Measurements from ENCODE around the gene PLA2G2C.

The PLA2G2C gene

GRCh38 chr1:20210736-20211460 is 24.6 kb upstream of the PLA2G2C start:
- Histone ChIP-seq H3K4me1 (ENCODE audit: control insufficient read depth, insufficient read depth, low read length) (no peaks in the 10 kb centered on the region), H3K36me3 (ENCODE audit: control insufficient read depth in 2 of 2, insufficient read depth in 1 of 2, low read length in 2 of 2) (no peaks in the 10 kb centered on the region), H3K9me3 (ENCODE audit: control insufficient read depth, insufficient read depth, low read depth, low read length) (no peaks in the 10 kb centered on the region), H3K27ac (ENCODE audit: extremely low read depth, low read depth, low read length) (no peak overlapping the region), H3K4me3 (ENCODE audit: low read depth, low read length) (no peak overlapping the region)
- POLR2A ChIA-PET: no interaction called here
- CTCF ChIA-PET: interaction anchor here (0.6 to 2.6 kb wide), 4 partner anchors 15 to 283 kb away, joined by 3 to 25 read pairs (median 6); no protein-coding TSS in a partner anchor
- TF ChIP-seq ZBTB8A (tag by site-specific recombination; IDR thresholded peaks at IDR 0.05) (no peak), ZNF623 (tag by site-specific recombination; IDR thresholded peaks at IDR 0.05) (no peak), ZNF791 (tag by site-specific recombination; IDR thresholded peaks at IDR 0.05) (no peak), PRDM6 (tag by site-specific recombination; IDR thresholded peaks at IDR 0.05) (no peak), ZFP3 (tag by site-specific recombination; IDR thresholded peaks at IDR 0.05; ENCODE audit: low read depth) (no peak), ZNF266 (tag by site-specific recombination; IDR thresholded peaks at IDR 0.05; ENCODE audit: low read depth) (no peak), ZNF112 (tag by site-specific recombination; IDR thresholded peaks at IDR 0.05) (no peak)
- TF ChIP-seq, protein P1, sequence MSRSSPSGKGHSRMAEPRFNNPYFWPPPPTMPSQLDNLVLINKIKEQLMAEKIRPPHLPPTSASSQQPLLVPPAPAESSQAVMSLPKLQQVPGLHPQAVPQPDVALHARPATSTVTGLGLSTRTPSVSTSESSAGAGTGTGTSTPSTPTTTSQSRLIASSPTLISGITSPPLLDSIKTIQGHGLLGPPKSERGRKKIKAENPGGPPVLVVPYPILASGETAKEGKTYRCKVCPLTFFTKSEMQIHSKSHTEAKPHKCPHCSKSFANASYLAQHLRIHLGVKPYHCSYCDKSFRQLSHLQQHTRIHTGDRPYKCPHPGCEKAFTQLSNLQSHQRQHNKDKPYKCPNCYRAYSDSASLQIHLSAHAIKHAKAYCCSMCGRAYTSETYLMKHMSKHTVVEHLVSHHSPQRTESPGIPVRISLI (tag by site-specific recombination; IDR thresholded peaks at IDR 0.05): no peak
- TF ChIP-seq, protein P2, sequence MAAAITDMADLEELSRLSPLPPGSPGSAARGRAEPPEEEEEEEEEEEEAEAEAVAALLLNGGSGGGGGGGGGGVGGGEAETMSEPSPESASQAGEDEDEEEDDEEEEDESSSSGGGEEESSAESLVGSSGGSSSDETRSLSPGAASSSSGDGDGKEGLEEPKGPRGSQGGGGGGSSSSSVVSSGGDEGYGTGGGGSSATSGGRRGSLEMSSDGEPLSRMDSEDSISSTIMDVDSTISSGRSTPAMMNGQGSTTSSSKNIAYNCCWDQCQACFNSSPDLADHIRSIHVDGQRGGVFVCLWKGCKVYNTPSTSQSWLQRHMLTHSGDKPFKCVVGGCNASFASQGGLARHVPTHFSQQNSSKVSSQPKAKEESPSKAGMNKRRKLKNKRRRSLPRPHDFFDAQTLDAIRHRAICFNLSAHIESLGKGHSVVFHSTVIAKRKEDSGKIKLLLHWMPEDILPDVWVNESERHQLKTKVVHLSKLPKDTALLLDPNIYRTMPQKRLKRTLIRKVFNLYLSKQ (tag by site-specific recombination; IDR thresholded peaks at IDR 0.05; ENCODE audit: borderline replicate concordance): no peak

- Histone ChIP-seq H3K4me3 (ENCODE audit: low read depth, low read length) (no peak overlapping the region), H3K27ac (ENCODE audit: extremely low read depth, low read depth, low read length) (no peak overlapping the region), H3K4me1 (ENCODE audit: control insufficient read depth, insufficient read depth, low read length) (no peaks in the 10 kb centered on the region), H3K36me3 (ENCODE audit: control insufficient read depth in 2 of 2, insufficient read depth in 1 of 2, low read length in 2 of 2) (no peaks in the 10 kb centered on the region), H3K9me3 (ENCODE audit: control insufficient read depth, insufficient read depth, low read depth, low read length) (no peaks in the 10 kb centered on the region)
- no peak for TF ChIP-seq OSR2 (tag by site-specific recombination; IDR thresholded peaks at IDR 0.05)
- CTCF ChIA-PET: interaction anchor here (0.7 to 3.1 kb wide), 4 partner anchors 14 to 285 kb away, joined by 3 to 13 read pairs (median 6); no protein-coding TSS in a partner anchor
- POLR2A ChIA-PET: no interaction called here
These were observed 23.2 kb upstream of the PLA2G2C start for GRCh38 chr1:20209471-20209870.

- CTCF ChIA-PET: interaction anchor here (0.7 to 3.6 kb wide), 5 partner anchors 13 to 287 kb away, joined by 3 to 21 read pairs (median 5); no protein-coding TSS in a partner anchor
- TF ChIP-seq ZNF248 (tag by site-specific recombination; IDR thresholded peaks at IDR 0.05): no peak
- no peak for TF ChIP-seq ZNF621 (tag by site-specific recombination; IDR thresholded peaks at IDR 0.05)
- TF ChIP-seq ZNF701 (tag by site-specific recombination; IDR thresholded peaks at IDR 0.05): no peak
- no peak for TF ChIP-seq ZNF280C (tag by site-specific recombination; IDR thresholded peaks at IDR 0.05)
- TF ChIP-seq OSR2 (tag by site-specific recombination; IDR thresholded peaks at IDR 0.05): no peak
- TF ChIP-seq ZNF48 (tag by site-specific recombination; IDR thresholded peaks at IDR 0.05): no peak
- TF ChIP-seq ZNF610 (tag by site-specific recombination; IDR thresholded peaks at IDR 0.05; ENCODE audit: borderline replicate concordance): no peak
- TF ChIP-seq ZNF623 (tag by site-specific recombination; IDR thresholded peaks at IDR 0.05): no peak
- TF ChIP-seq GLIS1 (tag by site-specific recombination; IDR thresholded peaks at IDR 0.05): no peak
- TF ChIP-seq ZNF138 (tag by site-specific recombination; IDR thresholded peaks at IDR 0.05; ENCODE audit: borderline replicate concordance): no peak
- TF ChIP-seq HOXC10 (CRISPR knock-in tag; IDR thresholded peaks at IDR 0.05): no peak
- TF ChIP-seq ZNF560 (tag by site-specific recombination; IDR thresholded peaks at IDR 0.05; ENCODE audit: borderline replicate concordance): no peak
- TF ChIP-seq ZNF558 (tag by site-specific recombination; IDR thresholded peaks at IDR 0.05): no peak
- no peak for TF ChIP-seq ZNF76 (tag by site-specific recombination; IDR thresholded peaks at IDR 0.05; ENCODE audit: borderline replicate concordance, low read depth)
- no peak for TF ChIP-seq BCL6B (tag by site-specific recombination; IDR thresholded peaks at IDR 0.05)
- no peak for TF ChIP-seq ZNF335 (tag by site-specific recombination; conservative IDR thresholded peaks at IDR 0.05)
These were observed 21.2 kb upstream of the PLA2G2C start for GRCh38 chr1:20207546-20207945.

More at GRCh38 chr1:20207546-20207945, 21.2 kb upstream of the PLA2G2C start:
- Histone ChIP-seq H3K9me3 (ENCODE audit: control insufficient read depth, insufficient read depth, low read depth, low read length) (no peaks in the 10 kb centered on the region), H3K4me3 (ENCODE audit: low read depth, low read length) (no peak overlapping the region), H3K36me3 (ENCODE audit: control insufficient read depth in 2 of 2, insufficient read depth in 1 of 2, low read length in 2 of 2) (no peaks in the 10 kb centered on the region), H3K27ac (ENCODE audit: extremely low read depth, low read depth, low read length) (no peak overlapping the region), H3K4me1 (ENCODE audit: control insufficient read depth, insufficient read depth, low read length) (no peaks in the 10 kb centered on the region)
- POLR2A ChIA-PET: no interaction called here

Measured in HEK293 (cell line).